Colonic mucosa (tissue), 4 donors: ENCODE data around the gene KANSL3. TPM values are rescaled to one million over a fixed set of nuclear protein-coding genes. Genes with fewer than 3 reads are reported as not detected.
A peak's percentile ranks its signal among the peaks of the same experiment; 100 is the strongest.
"Not testable (repeated sequence)": the region's sequence is repeated elsewhere in the genome, so short reads cannot be mapped to it uniquely, and the experiment has no call there.

Experiments used
- DNase-seq: peaks from one replicate; pipeline ENCODE4 v3.0.0-alpha.2; 2020
- H3K27ac ChIP-seq: fragments of 200-600 bp; one replicate; pipeline ENCODE4 v1.8.0; 2021
- H3K27me3 ChIP-seq: fragments of 200-600 bp; one replicate; pipeline ENCODE4 v1.8.0; 2021
- H3K36me3 ChIP-seq: fragments of 200-600 bp; one replicate; pipeline ENCODE4 v1.8.0; 2021
- H3K4me1 ChIP-seq: fragments of 200-600 bp; one replicate; pipeline ENCODE4 v1.8.0; 2021; ENCODE audit warnings: mild to moderate bottlenecking
- H3K4me3 ChIP-seq: fragments of 200-600 bp; one replicate; pipeline ENCODE4 v1.8.0; 2021
- H3K9ac ChIP-seq, 2 donors: one replicate each; pipeline ENCODE4 v1.7.0; 2013; ENCODE audit warnings: control low read depth in 2 of 2, low read depth in 2 of 2, low read length in 2 of 2
- H3K9me3 ChIP-seq: fragments of 200-600 bp; one replicate; pipeline ENCODE4 v1.8.0; 2021
- intact Hi-C: fragments of 100-400 bp; cut with DNase I; formaldehyde crosslinking; loops from one replicate; pipeline ENCODE4 v1.14.1; 2022
- total RNA-seq, 2 donors: library from RNA; stranded (reverse); fragmentation: NEBNext Ultra II Directional in 1 of 2; extraction: Animal tissue kit (Norgen Biotek cat#: 25700) in 1 of 2; gene quantifications; one replicate each; pipeline ENCODE4 v1.2.1, GENCODE V29; 2021
- TF ChIP-seq, protein P1 (sequence below): fragments of 200-600 bp; IDR thresholded peaks from one replicate; pipeline ENCODE4 v1.8.0; 2022; ENCODE audit warnings: antibody characterized with exemption, mild to moderate bottlenecking
- donor health status: healthy.
- donor health status: DM: no; HTN: no; CAD: no.
- donor health status: DM: no; HTN: no; CAD: no.

Gene KANSL3
- total RNA-seq, 2 donors from 2014 or later: 33.6 to 36.5 TPM

DNA sequence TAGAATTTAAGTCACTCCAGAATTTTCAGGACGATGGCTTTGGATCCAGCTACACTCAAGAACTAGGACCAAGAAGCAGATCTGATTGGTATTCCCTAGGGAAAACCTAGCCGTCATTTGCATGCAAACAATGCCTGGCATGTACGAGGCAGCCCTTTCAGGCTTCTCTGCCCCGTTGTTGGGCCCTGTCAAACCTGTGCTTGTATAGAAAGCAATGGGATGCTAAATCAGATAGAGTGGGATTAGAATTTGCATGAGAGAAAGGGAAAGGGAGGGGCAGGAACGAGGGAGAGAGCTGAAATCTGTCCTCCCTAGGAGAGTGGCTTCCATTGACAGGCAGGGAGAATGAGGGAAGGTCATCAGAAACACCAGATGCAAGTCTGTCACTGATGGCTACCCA, 73.0 kb downstream of the KANSL3 start:
- no peak overlapping the region for H3K9ac ChIP-seq
- no peak overlapping the region for H3K4me3 ChIP-seq
- no peaks in the 10 kb centered on the region for H3K36me3 ChIP-seq
- H3K9me3 ChIP-seq: no peaks in the 10 kb centered on the region
- H3K27me3 ChIP-seq: no peaks in the 10 kb centered on the region
- intact Hi-C loops: no loop called here
- H3K27ac ChIP-seq: no peak overlapping the region
- TF ChIP-seq, protein P1, sequence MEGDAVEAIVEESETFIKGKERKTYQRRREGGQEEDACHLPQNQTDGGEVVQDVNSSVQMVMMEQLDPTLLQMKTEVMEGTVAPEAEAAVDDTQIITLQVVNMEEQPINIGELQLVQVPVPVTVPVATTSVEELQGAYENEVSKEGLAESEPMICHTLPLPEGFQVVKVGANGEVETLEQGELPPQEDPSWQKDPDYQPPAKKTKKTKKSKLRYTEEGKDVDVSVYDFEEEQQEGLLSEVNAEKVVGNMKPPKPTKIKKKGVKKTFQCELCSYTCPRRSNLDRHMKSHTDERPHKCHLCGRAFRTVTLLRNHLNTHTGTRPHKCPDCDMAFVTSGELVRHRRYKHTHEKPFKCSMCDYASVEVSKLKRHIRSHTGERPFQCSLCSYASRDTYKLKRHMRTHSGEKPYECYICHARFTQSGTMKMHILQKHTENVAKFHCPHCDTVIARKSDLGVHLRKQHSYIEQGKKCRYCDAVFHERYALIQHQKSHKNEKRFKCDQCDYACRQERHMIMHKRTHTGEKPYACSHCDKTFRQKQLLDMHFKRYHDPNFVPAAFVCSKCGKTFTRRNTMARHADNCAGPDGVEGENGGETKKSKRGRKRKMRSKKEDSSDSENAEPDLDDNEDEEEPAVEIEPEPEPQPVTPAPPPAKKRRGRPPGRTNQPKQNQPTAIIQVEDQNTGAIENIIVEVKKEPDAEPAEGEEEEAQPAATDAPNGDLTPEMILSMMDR: no peak
- no peaks in the 10 kb centered on the region for H3K4me1 ChIP-seq
- DNase-seq: no peak

DNA sequence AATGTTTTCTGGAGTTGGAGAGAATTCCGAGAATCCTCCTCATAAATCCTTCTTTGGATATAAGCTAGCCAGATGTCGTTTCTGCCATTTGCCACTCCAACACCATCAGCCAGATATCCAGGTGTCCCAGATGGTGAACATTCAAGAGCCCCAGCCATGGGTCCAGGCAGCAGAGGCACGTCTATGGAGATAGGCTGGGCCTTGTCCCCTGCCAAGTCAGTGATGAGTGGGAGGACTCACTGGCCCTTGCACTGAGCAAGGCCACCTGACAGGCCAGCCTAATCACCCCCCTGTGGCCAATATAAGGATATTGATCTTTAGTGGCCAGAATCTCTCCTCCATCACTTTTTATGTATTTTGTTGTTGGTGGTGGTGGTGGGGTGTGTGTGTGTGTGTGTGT, 73.5 kb downstream of the KANSL3 start:
- H3K9ac ChIP-seq: no peak overlapping the region
- no peaks in the 10 kb centered on the region for H3K36me3 ChIP-seq
- H3K9me3 ChIP-seq: no peaks in the 10 kb centered on the region
- intact Hi-C loops: no loop called here
- no peaks in the 10 kb centered on the region for H3K4me1 ChIP-seq
- TF ChIP-seq, protein P1: no peak
- no peak for DNase-seq
- H3K27ac ChIP-seq: no peak overlapping the region
- H3K4me3 ChIP-seq: no peak overlapping the region
- no peaks in the 10 kb centered on the region for H3K27me3 ChIP-seq

DNA sequence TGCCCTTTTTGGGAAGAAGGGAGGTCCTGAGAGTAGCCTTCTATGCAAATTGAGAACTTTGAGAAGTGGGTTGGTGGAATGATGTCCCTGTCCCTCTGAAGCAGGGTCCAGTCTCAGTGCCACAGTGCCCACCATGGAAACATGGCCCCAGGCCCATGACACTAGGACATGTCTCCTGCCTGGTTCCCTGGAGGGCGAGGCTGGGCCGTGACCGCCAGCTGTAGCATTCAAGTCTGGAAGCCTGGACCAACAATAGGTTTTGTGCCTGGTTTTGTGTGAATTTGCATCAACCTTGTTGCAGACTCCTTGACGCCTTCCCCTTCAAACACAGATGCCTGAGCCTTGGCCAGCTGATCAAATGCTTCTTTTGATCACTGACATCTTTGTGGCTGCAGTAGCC, 74.1 kb downstream of the KANSL3 start:
- TF ChIP-seq, protein P1: no peak
- H3K27me3 ChIP-seq: no peaks in the 10 kb centered on the region
- H3K4me3 ChIP-seq: no peak overlapping the region
- intact Hi-C loops: no loop called here
- no peaks in the 10 kb centered on the region for H3K9me3 ChIP-seq
- H3K4me1 ChIP-seq: no peaks in the 10 kb centered on the region
- no peak overlapping the region for H3K9ac ChIP-seq
- H3K36me3 ChIP-seq: no peaks in the 10 kb centered on the region
- no peak overlapping the region for H3K27ac ChIP-seq
- no peak for DNase-seq

DNA sequence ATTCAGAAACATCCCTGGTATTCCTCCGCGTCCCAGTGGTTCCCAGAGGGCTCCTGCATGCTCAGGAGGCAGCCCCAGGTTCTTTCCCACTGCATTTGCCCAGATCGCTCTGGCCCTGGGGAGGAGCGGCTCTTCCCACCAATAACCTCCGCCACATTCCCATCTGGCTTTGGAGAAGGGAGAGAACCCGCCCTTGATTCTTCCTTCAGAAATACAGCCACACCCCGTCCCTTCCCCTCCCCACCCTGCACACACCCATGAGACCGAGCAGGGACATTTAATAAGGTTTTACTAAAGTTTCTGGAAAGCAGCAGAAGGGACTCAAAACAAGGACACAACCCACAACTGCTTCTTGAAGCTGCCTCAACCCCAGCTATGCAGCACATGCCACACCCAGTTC, 79.6 kb downstream of the KANSL3 start:
- no peaks in the 10 kb centered on the region for H3K4me1 ChIP-seq
- no peaks in the 10 kb centered on the region for H3K27me3 ChIP-seq
- no peak overlapping the region for H3K27ac ChIP-seq
- H3K36me3 ChIP-seq: no peaks in the 10 kb centered on the region
- H3K4me3 ChIP-seq: no peak overlapping the region
- no peaks in the 10 kb centered on the region for H3K9me3 ChIP-seq
- H3K9ac ChIP-seq: no peak overlapping the region
- peak; percentile 42 for DNase-seq
- intact Hi-C loops: no loop called here
- TF ChIP-seq, protein P1: no peak

DNA sequence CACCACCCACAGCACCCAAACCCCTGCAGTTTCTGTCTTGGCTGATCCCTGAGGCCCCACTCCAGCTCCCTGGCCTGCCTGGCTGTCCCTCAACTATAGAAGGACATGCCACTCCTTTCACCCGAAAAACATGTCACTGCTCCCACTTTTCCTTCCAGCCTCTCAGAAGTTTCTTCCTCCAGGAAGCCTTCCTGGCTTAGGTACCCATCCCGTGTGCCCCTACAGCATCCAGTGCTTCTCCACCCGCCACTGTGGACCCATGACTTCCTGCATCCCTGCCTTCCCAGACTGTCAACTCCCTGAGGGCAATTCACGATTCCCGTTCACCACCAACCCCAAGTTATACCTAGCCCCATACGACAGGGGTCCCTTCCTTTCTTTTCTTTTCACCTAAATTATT, 80.1 kb downstream of the KANSL3 start:
- no peaks in the 10 kb centered on the region for H3K9me3 ChIP-seq
- no peaks in the 10 kb centered on the region for H3K4me1 ChIP-seq
- intact Hi-C loops: no loop called here
- no peaks in the 10 kb centered on the region for H3K27me3 ChIP-seq
- no peak overlapping the region for H3K9ac ChIP-seq
- H3K36me3 ChIP-seq: no peaks in the 10 kb centered on the region
- no peak for DNase-seq
- TF ChIP-seq, protein P1: no peak
- H3K4me3 ChIP-seq: no peak overlapping the region
- H3K27ac ChIP-seq: no peak overlapping the region

DNA sequence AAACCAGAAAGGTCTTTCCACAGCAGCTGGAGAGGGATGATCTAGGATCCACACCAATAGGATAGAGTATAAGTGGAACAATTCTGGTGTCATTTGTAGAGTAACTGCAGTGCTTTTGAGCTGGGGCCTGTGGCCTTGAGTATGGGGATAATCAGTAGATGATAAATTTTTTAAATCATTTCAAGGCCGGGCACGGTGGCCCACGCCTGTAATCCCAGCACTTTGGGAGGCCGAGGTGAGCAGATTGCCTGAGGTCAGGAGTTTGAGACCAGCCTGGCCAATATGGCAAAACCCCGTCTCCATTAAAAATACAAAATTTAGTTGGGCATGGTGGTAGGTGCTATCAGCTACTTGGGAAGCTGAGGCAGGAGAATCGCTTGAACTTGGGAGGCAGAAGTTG, 80.7 kb downstream of the KANSL3 start:
- H3K9ac ChIP-seq, H3K4me1 ChIP-seq, H3K36me3 ChIP-seq, H3K4me3 ChIP-seq, H3K9me3 ChIP-seq, intact Hi-C loops, H3K27ac ChIP-seq, DNase-seq, H3K27me3 ChIP-seq: not testable (repeated sequence)
